ENCODE data around the gene CAMTA1.
A peak's percentile ranks its signal among the peaks of the same experiment; 100 is the strongest.
"Not testable (repeated sequence)": the region's sequence is repeated elsewhere in the genome, so short reads cannot be mapped to it uniquely, and the experiment has no call there.

Gene CAMTA1, protein sequence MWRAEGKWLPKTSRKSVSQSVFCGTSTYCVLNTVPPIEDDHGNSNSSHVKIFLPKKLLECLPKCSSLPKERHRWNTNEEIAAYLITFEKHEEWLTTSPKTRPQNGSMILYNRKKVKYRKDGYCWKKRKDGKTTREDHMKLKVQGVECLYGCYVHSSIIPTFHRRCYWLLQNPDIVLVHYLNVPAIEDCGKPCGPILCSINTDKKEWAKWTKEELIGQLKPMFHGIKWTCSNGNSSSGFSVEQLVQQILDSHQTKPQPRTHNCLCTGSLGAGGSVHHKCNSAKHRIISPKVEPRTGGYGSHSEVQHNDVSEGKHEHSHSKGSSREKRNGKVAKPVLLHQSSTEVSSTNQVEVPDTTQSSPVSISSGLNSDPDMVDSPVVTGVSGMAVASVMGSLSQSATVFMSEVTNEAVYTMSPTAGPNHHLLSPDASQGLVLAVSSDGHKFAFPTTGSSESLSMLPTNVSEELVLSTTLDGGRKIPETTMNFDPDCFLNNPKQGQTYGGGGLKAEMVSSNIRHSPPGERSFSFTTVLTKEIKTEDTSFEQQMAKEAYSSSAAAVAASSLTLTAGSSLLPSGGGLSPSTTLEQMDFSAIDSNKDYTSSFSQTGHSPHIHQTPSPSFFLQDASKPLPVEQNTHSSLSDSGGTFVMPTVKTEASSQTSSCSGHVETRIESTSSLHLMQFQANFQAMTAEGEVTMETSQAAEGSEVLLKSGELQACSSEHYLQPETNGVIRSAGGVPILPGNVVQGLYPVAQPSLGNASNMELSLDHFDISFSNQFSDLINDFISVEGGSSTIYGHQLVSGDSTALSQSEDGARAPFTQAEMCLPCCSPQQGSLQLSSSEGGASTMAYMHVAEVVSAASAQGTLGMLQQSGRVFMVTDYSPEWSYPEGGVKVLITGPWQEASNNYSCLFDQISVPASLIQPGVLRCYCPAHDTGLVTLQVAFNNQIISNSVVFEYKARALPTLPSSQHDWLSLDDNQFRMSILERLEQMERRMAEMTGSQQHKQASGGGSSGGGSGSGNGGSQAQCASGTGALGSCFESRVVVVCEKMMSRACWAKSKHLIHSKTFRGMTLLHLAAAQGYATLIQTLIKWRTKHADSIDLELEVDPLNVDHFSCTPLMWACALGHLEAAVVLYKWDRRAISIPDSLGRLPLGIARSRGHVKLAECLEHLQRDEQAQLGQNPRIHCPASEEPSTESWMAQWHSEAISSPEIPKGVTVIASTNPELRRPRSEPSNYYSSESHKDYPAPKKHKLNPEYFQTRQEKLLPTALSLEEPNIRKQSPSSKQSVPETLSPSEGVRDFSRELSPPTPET (N-terminal part only)

DNA sequence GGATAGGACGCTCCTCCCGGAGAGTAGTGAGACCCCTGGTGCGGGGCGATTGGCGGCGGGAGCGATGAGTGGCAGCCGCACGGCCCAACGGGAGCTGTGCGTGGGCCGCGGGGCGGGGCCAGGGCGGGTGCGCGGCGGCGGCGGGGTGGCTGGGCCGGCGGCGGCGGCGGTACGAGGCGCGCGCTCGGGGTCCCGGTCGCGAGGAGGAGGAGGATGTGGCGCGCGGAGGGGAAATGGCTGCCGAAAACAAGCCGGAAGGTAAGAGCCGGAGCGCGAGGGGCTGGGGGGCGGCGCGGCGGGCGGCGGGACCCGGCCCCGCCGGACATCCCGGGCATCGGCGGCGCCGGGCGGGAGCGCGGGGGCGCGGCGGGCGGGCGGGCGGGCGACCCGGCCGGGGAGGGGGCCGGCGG is at the start of gene CAMTA1:
CAMTA1 (plus strand) TSS at position 137 of the 410 bp plus-strand sequence; CDS start at position 214, 77 bp downstream.
- CTCF ChIA-PET = interaction anchor here (1.1 kb wide), 1 partner anchor 14 kb away, joined by 3 read pairs; no protein-coding TSS in a partner anchor
- TF ChIP-seq SP1 (IDR thresholded peaks at IDR 0.05) = no peak
- TF ChIP-seq, protein P1, sequence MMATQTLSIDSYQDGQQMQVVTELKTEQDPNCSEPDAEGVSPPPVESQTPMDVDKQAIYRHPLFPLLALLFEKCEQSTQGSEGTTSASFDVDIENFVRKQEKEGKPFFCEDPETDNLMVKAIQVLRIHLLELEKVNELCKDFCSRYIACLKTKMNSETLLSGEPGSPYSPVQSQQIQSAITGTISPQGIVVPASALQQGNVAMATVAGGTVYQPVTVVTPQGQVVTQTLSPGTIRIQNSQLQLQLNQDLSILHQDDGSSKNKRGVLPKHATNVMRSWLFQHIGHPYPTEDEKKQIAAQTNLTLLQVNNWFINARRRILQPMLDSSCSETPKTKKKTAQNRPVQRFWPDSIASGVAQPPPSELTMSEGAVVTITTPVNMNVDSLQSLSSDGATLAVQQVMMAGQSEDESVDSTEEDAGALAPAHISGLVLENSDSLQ (IDR thresholded peaks at IDR 0.05) = peak; percentile 99
- POLR2A ChIA-PET = interaction anchor here (0.7 to 2.3 kb wide), 24 partner anchors 11 to 177 kb away, joined by 3 to 18 read pairs (median 4); partner anchors contain the start of gene DNAJC11
- no peak for DNase-seq (ENCODE audit: extremely low spot score)

DNA sequence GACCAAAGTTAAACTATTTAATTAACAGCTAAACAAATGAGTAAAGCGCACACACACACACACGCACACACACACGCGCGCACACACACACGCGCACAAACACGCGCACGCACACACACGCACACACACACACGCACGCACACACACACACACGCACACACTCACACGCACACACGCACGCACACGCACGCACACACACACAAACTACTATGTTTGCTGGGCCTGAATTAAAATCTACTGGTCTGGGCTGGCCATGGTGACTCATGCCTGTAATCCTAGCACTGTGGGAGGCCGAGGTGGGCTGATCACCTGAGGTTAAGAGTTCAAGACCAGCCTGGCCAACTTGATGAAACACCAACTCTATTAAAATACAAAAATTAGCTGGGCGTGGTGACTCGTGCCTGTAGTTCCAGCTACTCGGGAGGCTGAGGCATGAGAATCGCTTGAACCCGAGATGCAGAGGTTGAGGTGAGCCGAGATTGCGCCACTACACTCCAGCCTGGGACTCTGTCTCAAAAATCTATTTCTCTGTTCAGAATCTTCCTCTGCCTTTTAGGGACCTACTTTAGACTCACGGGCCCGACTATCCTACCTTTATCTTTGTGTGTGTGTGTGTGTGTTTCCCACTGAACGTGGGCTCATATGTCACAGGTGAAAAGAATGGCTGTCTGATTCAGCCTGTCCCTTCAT is 46.1 kb upstream of the CAMTA1 start:
- no peak for DNase-seq (ENCODE audit: extremely low spot score)
- TF ChIP-seq ARNT (IDR thresholded peaks at IDR 0.05) (no peak), HDGF (IDR thresholded peaks at IDR 0.05; ENCODE audit: borderline replicate concordance) (no peak)
- POLR2A ChIA-PET = no interaction called here
- CTCF ChIA-PET = no interaction called here

DNA sequence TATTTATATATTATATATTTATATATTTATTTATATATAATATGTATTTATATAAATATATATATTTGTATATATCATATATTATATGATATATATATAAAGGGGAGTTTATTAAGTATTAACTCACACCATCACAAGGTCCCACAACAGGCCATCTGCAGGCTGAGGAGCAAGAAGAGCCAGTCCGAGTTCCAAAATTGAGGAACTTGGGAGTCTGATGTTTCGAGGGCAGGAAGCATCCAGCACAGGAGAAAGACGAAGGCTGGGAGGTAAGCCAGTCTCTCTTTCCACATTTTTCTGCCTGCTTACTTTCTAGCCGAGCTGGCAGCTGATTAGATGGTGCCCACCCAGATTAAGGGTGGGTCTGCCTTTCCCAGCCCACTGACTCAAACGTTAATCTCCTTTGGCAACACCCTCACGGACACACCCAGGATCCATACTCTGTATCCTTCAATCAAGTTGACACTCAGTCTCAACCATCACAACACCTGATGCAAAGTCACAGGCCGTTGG is 42.5 kb upstream of the CAMTA1 start:
- POLR2A ChIA-PET; DNase-seq (ENCODE audit: extremely low spot score); CTCF ChIA-PET: not testable (repeated sequence)

DNA sequence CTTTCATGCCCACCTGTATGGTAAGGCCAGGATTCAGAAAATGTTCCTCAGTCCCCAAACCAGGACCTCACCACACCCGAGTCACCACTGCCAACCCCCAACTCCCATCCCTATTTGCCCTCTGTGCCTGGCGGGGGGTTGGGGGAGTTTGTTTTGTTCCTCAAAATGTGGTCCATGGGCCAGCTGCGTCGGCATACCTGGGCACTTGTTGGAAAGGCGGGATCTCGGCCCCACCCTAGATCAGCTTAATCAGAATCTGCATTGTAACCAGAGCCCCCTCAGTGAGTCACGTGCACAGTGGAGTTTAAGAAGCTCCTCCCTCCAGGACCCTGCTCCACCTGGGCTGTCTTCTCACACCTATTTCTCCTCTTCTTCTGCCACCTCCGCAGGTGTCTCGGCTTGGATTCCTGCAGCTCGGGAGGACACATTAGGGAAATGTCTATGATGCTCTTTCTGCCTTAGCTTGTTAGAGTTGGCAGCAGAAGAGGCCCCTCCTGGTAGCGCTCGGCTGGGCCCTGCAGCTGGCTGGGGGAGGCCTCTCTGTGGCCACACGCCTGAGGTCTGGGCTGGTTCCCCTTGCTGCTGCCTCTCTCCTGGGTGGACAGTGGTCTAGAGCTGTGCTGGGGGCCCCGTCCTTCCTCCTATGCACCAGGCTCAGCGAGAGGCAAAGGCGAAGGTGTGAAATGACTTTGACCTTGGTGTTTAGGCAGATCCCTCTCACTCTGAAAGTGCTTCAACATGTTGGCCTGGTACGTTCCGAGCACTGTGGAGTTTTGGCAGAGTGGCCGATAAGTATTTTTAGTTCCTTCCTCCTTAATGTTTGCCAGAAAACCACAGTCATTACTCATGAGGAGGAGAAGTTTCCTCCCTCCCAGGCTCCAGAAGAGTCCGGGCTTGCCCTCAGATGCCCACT is 41.8 kb upstream of the CAMTA1 start:
- ChIA-PET POLR2A (interaction anchor here (1.2 kb wide), 1 partner anchor 41 kb away, joined by 7 read pairs; the partner anchor contains the start of gene CAMTA1), CTCF (no interaction called here)
- TF ChIP-seq LEF1 (IDR thresholded peaks at IDR 0.05; ENCODE audit: borderline replicate concordance) (no peak), HDGF (IDR thresholded peaks at IDR 0.05; ENCODE audit: borderline replicate concordance) (no peak), FOXK2 (IDR thresholded peaks at IDR 0.05) (no peak), TARDBP (IDR thresholded peaks at IDR 0.05) (no peak), FOXM1 (IDR thresholded peaks at IDR 0.05; ENCODE audit: borderline replicate concordance) (no peak), ELF4 (IDR thresholded peaks at IDR 0.05) (no peak)
- TF ChIP-seq, protein P1 (IDR thresholded peaks at IDR 0.05) = no peak
- DNase-seq (ENCODE audit: extremely low spot score) = no peak

DNA sequence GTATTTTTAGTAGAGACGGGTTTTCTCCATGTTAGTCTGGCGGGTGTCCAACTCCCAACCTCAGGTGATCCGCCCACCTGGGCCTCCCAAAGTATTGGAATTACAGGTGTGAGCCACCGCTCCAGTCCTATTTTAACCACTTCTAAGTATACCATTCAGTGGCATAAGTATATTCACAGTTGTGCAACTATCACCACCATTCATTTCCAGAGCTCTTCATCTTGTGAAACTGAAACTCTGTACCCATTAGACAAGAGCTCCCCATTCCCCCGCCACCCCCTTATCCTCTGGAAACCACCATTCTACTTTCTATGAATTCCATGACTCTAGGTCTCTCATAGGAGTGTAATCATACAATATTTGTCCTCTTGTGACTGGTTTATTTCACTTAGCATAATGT is 40.2 kb upstream of the CAMTA1 start:
- TF ChIP-seq BHLHE40 (IDR thresholded peaks at IDR 0.05; ENCODE audit: borderline replicate concordance) (no peak), CTBP1 (IDR thresholded peaks at IDR 0.05; ENCODE audit: borderline replicate concordance) (no peak), HDGF (IDR thresholded peaks at IDR 0.05; ENCODE audit: borderline replicate concordance) (no peak)
- ChIA-PET CTCF (no interaction called here), POLR2A (no interaction called here)
- DNase-seq (ENCODE audit: extremely low spot score) = no peak

DNA sequence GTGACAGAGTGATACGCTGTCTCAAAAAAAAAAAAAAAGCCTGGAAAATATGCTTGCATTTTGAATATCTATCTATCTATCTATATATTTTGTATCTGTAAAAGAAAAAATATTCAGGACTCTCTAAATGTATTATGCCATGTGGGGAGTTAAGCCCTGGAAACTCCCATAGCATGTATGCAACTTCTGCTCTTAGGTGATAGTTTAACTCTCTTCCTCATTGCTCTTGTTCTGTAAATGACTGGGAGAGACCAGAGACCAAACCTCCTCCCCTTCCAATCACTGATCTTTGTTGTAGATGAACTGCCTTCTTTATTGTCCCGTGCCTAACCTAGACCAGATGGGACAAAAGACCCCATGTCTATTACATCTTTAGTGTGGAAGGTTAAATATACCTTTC is 37.6 kb upstream of the CAMTA1 start:
- DNase-seq (ENCODE audit: extremely low spot score) = no peak
- no peak for TF ChIP-seq BHLHE40 (IDR thresholded peaks at IDR 0.05; ENCODE audit: borderline replicate concordance)
- no peak for TF ChIP-seq NFRKB (IDR thresholded peaks at IDR 0.05)
- no peak for TF ChIP-seq ARNT (IDR thresholded peaks at IDR 0.05)
- TF ChIP-seq, protein P1 (IDR thresholded peaks at IDR 0.05) = no peak
- TF ChIP-seq L3MBTL2 (conservative IDR thresholded peaks at IDR 0.05) = no peak
- no peak for TF ChIP-seq ELF4 (IDR thresholded peaks at IDR 0.05)
- TF ChIP-seq TARDBP (IDR thresholded peaks at IDR 0.05) = no peak
- no peak for TF ChIP-seq FOXA1 (IDR thresholded peaks at IDR 0.05)
- TF ChIP-seq FOXM1 (IDR thresholded peaks at IDR 0.05; ENCODE audit: borderline replicate concordance) = no peak
- no peak for TF ChIP-seq FOXK2 (IDR thresholded peaks at IDR 0.05)
- TF ChIP-seq ZNF384 (IDR thresholded peaks at IDR 0.05) = no peak
- TF ChIP-seq SUZ12 (IDR thresholded peaks at IDR 0.05) = no peak
- TF ChIP-seq SP1 (IDR thresholded peaks at IDR 0.05) = no peak
- TF ChIP-seq CTBP1 (IDR thresholded peaks at IDR 0.05; ENCODE audit: borderline replicate concordance) = no peak
- no peak for TF ChIP-seq LEF1 (IDR thresholded peaks at IDR 0.05; ENCODE audit: borderline replicate concordance)
- TF ChIP-seq HDGF (IDR thresholded peaks at IDR 0.05; ENCODE audit: borderline replicate concordance) = no peak
- CTCF ChIA-PET = interaction anchor here (0.7 to 1.3 kb wide), 2 partner anchors 9 to 11 kb away, joined by 3 to 5 read pairs; no protein-coding TSS in a partner anchor
- POLR2A ChIA-PET = no interaction called here
